Stomach (tissue), 4 donors: ENCODE measurements around the gene CFAP299.

Experiments used
- CTCF ChIP-seq, 7 experiments: fragments of 450-650 bp in 4 of 7; fragments of 200-600 bp in 3 of 7; sonication (generic) in 3 of 7; IDR thresholded peaks; one replicate each; pipeline ENCODE4 v1.5.1; 2016 to 2019; ENCODE audit warnings: antibody characterized with exemption in 7 of 7, control low read depth in 2 of 7, mild to moderate bottlenecking in 1 of 7
- POLR2A ChIP-seq, 4 donors: fragments of 450-650 bp; IDR thresholded peaks; one replicate each; pipeline ENCODE4 v1.6.1; 2016; ENCODE audit warnings: antibody characterized with exemption in 4 of 4, control low read depth in 2 of 4, mild to moderate bottlenecking in 1 of 4, moderate library complexity in 1 of 4
- POLR2AphosphoS5 ChIP-seq, 3 donors: sonication (generic); formaldehyde crosslinking; IDR thresholded peaks; one replicate each; pipeline ENCODE4 v1.6.1; 2016; ENCODE audit warnings: antibody characterized with exemption in 3 of 3

GRCh38 chr4:80420638-80421037, 85.1 kb downstream of the CFAP299 start:
- TF ChIP-seq POLR2A (IDR thresholded peaks at IDR 0.05), result no peak
- no peak for TF ChIP-seq CTCF (IDR thresholded peaks at IDR 0.05)
- no peak for TF ChIP-seq POLR2AphosphoS5 (IDR thresholded peaks at IDR 0.05)
